Measurements from ENCODE around the gene LMO1.

The LMO1 gene

GRCh38 chr11:8234910-8235309 is 28.8 kb downstream of the LMO1 start:
- no peak for TF ChIP-seq CTCF (conservative IDR thresholded peaks at IDR 0.05)
- no peak overlapping the region for H3K27ac ChIP-seq

GRCh38 chr11:8234425-8234821 is 29.3 kb downstream of the LMO1 start:
- H3K27ac ChIP-seq: no peak overlapping the region
- no peak for TF ChIP-seq CTCF (conservative IDR thresholded peaks at IDR 0.05)

GRCh38 chr11:8233691-8234424 is 29.8 kb downstream of the LMO1 start:
- H3K27ac ChIP-seq: no peak overlapping the region

GRCh38 chr11:8232849-8233606 is 30.6 kb downstream of the LMO1 start:
- no peak for TF ChIP-seq CTCF (conservative IDR thresholded peaks at IDR 0.05)
- H3K27ac ChIP-seq: no peak overlapping the region

More at GRCh38 chr11:8233691-8234424, 29.8 kb downstream of the LMO1 start:
- no peak for TF ChIP-seq CTCF (conservative IDR thresholded peaks at IDR 0.05)

- no peak for TF ChIP-seq CTCF (conservative IDR thresholded peaks at IDR 0.05)
These were observed 31.3 kb downstream of the LMO1 start for GRCh38 chr11:8232414-8232813.

GRCh38 chr11:8231979-8232378 is 31.7 kb downstream of the LMO1 start:
- no peak for TF ChIP-seq CTCF (conservative IDR thresholded peaks at IDR 0.05)
- H3K27ac ChIP-seq: no peak overlapping the region

More at GRCh38 chr11:8232414-8232813, 31.3 kb downstream of the LMO1 start:
- no peak overlapping the region for H3K27ac ChIP-seq

GRCh38 chr11:8230921-8231847 is 32.5 kb downstream of the LMO1 start:
- no peak overlapping the region for H3K27ac ChIP-seq
- no peak for TF ChIP-seq CTCF (conservative IDR thresholded peaks at IDR 0.05)

Data from VCaP (cell line).